ENCODE measurements around the gene TNFSF9.

GRCh38 chr19:6514926-6515544 lies 15.8 kb upstream of the TNFSF9 start:
- TF ChIP-seq CTCF (IDR thresholded peaks at IDR 0.05), result no peak
- TF ChIP-seq EP300 (IDR thresholded peaks at IDR 0.05), result no peak
- TF ChIP-seq POLR2A (IDR thresholded peaks at IDR 0.05), result no peak

All from upper lobe of left lung (tissue), 4 donors.